HepG2 (cell line): Measurements from ENCODE around the gene UTP25. TPM values are rescaled to one million over a fixed set of nuclear protein-coding genes. Genes with fewer than 3 reads are reported as not detected.

Experiments
- ATAC-seq: fragments of 200-7000 bp; cut with Tn5 transposase; 3 replicates; pipeline ENCODE4 v1.9.1; 2020; ENCODE audit warnings: mild to moderate bottlenecking, moderate library complexity
- BruUV-seq: library from RNA; stranded (reverse); fragments of 400-500 nt; replicated peaks from 2 replicates; lab custom pipeline; 2021; lab: Mats Ljungman, UMichigan
- CTCF ChIA-PET: fragments of 300-600 bp; formaldehyde crosslinking; extraction: SDS; loops from one replicate; lab custom pipeline; 2021; ENCODE audit warnings: low total read pairs, inconsistent platforms, low intra/inter-chr PET ratio; lab: Yijun Ruan, JAX
- POLR2A ChIA-PET: fragments of 350-600 bp; sonication (Branson Sonifier 250); formaldehyde crosslinking; loops from one replicate; lab custom pipeline; 2020; ENCODE audit warnings: antibody characterized with exemption, inconsistent platforms; lab: Yijun Ruan, JAX
- DNase-seq: peaks from one replicate; pipeline ENCODE4 v3.0.0-alpha.2; 2015; ENCODE audit warnings: low spot score
- FAIRE-seq: peaks from 3 replicates; lab custom pipeline; 2011; peaks lifted over from hg19 to GRCh38; lab: Jason Lieb, UNC
- H2AFZ ChIP-seq: one replicate; pipeline ENCODE4 v1.6.1; 2011; ENCODE audit warnings: low read length, inconsistent platforms
- H3K27ac ChIP-seq: fragments of 300-600 bp; 3 replicates; pipeline ENCODE4 v1.8.0; 2011; ENCODE audit warnings: mixed run types, mild to moderate bottlenecking, mixed read lengths, low read length, inconsistent platforms; ENCODE audit not compliant: insufficient read depth; ENCODE audit errors: extremely low read length
- H3K27me3 ChIP-seq, 2 experiments: fragments of 200-600 bp in 1 of 2; 2 replicates in 1 of 2; 3 replicates in 1 of 2; pipeline versions ENCODE4 v1.6.0 to v1.8.0; 2011; ENCODE audit warnings: low read length in 2 of 2, mild to moderate bottlenecking in 2 of 2, moderate library complexity in 2 of 2, inconsistent platforms in 1 of 2; ENCODE audit not compliant: insufficient read depth in 2 of 2, control insufficient read depth in 1 of 2
- H3K36me3 ChIP-seq, 2 experiments: fragments of 200-600 bp in 1 of 2; replicated peaks in 1 of 2; 2 replicates in 1 of 2; 3 replicates in 1 of 2; pipeline versions ENCODE4 v1.5.1 to v1.8.0; 2011; ENCODE audit warnings: low read length in 2 of 2, inconsistent platforms in 1 of 2; ENCODE audit not compliant: insufficient read depth in 2 of 2, control insufficient read depth in 1 of 2
- H3K4me1 ChIP-seq: 2 replicates; pipeline ENCODE4 v1.5.1; 2012; ENCODE audit warnings: low read length, inconsistent platforms; ENCODE audit not compliant: insufficient read depth
- H3K4me2 ChIP-seq: 2 replicates; pipeline ENCODE4 v1.6.0; 2011; ENCODE audit warnings: low read depth, low read length, inconsistent platforms
- H3K4me3 ChIP-seq, 3 experiments: fragments of 200-600 bp in 1 of 3; sonication (generic), shearing (Covaris generic) in 1 of 3; replicated peaks in 1 of 3; 2 replicates each; pipeline ENCODE4 v1.5.1; 2011 to 2016; ENCODE audit warnings: low read length in 3 of 3, inconsistent platforms in 2 of 3, low read depth in 2 of 3, mild to moderate bottlenecking in 2 of 3, control low read depth in 1 of 3, mixed read lengths in 1 of 3; ENCODE audit not compliant: insufficient read depth in 1 of 3
- H3K79me2 ChIP-seq: one replicate; pipeline ENCODE4 v1.6.1; 2011; ENCODE audit warnings: low read length, inconsistent platforms; ENCODE audit not compliant: insufficient read depth
- H3K9ac ChIP-seq: 2 replicates; pipeline ENCODE4 v1.6.0; 2011; ENCODE audit warnings: mild to moderate bottlenecking, low read depth, low read length, inconsistent platforms; ENCODE audit not compliant: insufficient read depth
- H3K9me3 ChIP-seq: 2 replicates; pipeline ENCODE4 v1.5.1; 2012; ENCODE audit warnings: mild to moderate bottlenecking, low read length
- H4K20me1 ChIP-seq: 2 replicates; pipeline ENCODE4 v1.6.0; 2011; ENCODE audit warnings: inconsistent platforms, mild to moderate bottlenecking, low read length, moderate library complexity; ENCODE audit not compliant: insufficient read depth
- PHF8 ChIP-seq: sonication (generic); formaldehyde crosslinking; IDR thresholded peaks from 2 replicates; pipeline ENCODE4 v1.5.0; 2020; ENCODE audit warnings: missing genetic modification reagents
- PPARG ChIP-seq: conservative IDR thresholded peaks from 2 replicates; pipeline ENCODE4 v1.6.1; 2016; ENCODE audit warnings: missing biosample characterization, missing genetic modification reagents
- SRF ChIP-seq: IDR thresholded peaks from 2 replicates; pipeline ENCODE4 v1.6.1; 2011; ENCODE audit warnings: mild to moderate bottlenecking, low read depth, low read length, moderate library complexity
- ZNF33B ChIP-seq: sonication (generic); formaldehyde crosslinking; IDR thresholded peaks from 2 replicates; pipeline ENCODE4 v1.5.1; 2020; ENCODE audit warnings: mild to moderate bottlenecking, missing genetic modification reagents
- ZNF446 ChIP-seq: sonication (generic); formaldehyde crosslinking; IDR thresholded peaks from 2 replicates; pipeline ENCODE4 v1.5.0; 2020; ENCODE audit warnings: mild to moderate bottlenecking, missing genetic modification reagents
- WGBS: methylation state at CpG from one replicate; pipeline ENCODE4 v1.1.6; 2017; ENCODE audit warnings: low lambda C conversion rate; 5-methylcytosine and 5-hydroxymethylcytosine counted together
- in situ Hi-C: cut with HindIII; loops from 2 replicates; pipeline ENCODE4 v1.10.0; 2017; ENCODE audit warnings: low pct_unique_long_range_greater_than_20kb; ENCODE audit not compliant: extremely low pct_ligation_motif_present
- intact Hi-C: fragments of 100-400 bp; cut with micrococcal nuclease; formaldehyde crosslinking; loops from one replicate; pipeline ENCODE4 v1.10.0; 2022; ENCODE audit not compliant: unreplicated experiment
- polyA plus RNA-seq, 8 experiments: library from polyadenylated mRNA; depleted of rRNA in 3 of 8; stranded (reverse) in 7 of 8; unstranded in 1 of 8; fragments of >200 nt; fragmentation: Illumina TruSeq in 4 of 8; extraction: Trizol in 4 of 8; gene quantifications; 2 replicates each; pipeline versions ENCODE4 v1.2.1 to v1.2.3, GENCODE V29; 2011 to 2016; ENCODE audit warnings: low read depth in 4 of 8, missing spikeins in 1 of 8, mixed read lengths in 1 of 8; ENCODE audit not compliant: insufficient read depth in 1 of 8
- total RNA-seq, 5 experiments: library from RNA; depleted of rRNA; stranded (reverse); fragments of >200 nt; fragmentation: Illumina TruSeq; extraction: Trizol; gene quantifications; 2 replicates each; pipeline ENCODE4 v1.2.3, GENCODE V29; 2016; ENCODE audit warnings: low read depth in 1 of 5
- TF ChIP-seq, protein P1 (sequence below): sonication (generic); formaldehyde crosslinking; IDR thresholded peaks from 2 replicates; pipeline ENCODE4 v1.4.0; 2020; ENCODE audit warnings: missing genetic modification reagents
- TF ChIP-seq, protein P2 (sequence below): sonication (generic); formaldehyde crosslinking; IDR thresholded peaks from 2 replicates; pipeline ENCODE4 v1.4.0; 2020; ENCODE audit warnings: mild to moderate bottlenecking, low read depth, missing genetic modification reagents
- TF ChIP-seq, protein P3 (sequence below): IDR thresholded peaks from 2 replicates; pipeline ENCODE4 v1.6.1; 2016; ENCODE audit warnings: missing compliant biosample characterization, missing genetic modification reagents, borderline replicate concordance
- TF ChIP-seq, protein P4 (sequence below): IDR thresholded peaks from 2 replicates; pipeline ENCODE4 v1.6.1; 2016; ENCODE audit warnings: low read depth, missing genetic modification reagents, missing compliant biosample characterization

The UTP25 gene
- total and polyA plus RNA-seq, 2 of the 13 experiments (the other 11 are each of a cell fraction or from before 2014, with no cell fraction given) = 4.8 to 5.7 TPM

DNA sequence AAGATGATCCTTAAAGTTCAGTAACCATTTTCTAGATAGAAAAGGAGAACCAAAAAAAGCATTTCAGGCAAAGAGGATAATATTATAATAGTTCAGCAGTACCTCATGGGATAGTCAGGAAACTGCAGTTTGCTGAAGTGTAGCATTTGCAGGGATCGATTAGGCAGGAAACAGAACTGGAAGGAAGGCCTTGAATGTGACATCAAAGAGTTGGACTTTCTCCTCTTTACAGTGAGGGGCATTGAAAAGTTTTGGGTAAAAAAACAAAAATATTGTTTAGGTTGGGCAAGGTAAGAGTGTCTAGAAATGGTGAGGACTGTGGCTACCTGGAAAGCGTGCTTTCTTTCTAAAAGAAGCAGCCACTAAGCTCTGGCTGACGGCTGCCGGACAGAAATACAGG is 13.9 kb upstream of the UTP25 start (continued):
- TF ChIP-seq PHF8 (CRISPR knock-in tag) (no peak), ZNF446 (no peak), SRF (no peak), ZNF33B (no peak), PPARG (CRISPR knock-in tag) (no peak)
- TF ChIP-seq, protein P1, sequence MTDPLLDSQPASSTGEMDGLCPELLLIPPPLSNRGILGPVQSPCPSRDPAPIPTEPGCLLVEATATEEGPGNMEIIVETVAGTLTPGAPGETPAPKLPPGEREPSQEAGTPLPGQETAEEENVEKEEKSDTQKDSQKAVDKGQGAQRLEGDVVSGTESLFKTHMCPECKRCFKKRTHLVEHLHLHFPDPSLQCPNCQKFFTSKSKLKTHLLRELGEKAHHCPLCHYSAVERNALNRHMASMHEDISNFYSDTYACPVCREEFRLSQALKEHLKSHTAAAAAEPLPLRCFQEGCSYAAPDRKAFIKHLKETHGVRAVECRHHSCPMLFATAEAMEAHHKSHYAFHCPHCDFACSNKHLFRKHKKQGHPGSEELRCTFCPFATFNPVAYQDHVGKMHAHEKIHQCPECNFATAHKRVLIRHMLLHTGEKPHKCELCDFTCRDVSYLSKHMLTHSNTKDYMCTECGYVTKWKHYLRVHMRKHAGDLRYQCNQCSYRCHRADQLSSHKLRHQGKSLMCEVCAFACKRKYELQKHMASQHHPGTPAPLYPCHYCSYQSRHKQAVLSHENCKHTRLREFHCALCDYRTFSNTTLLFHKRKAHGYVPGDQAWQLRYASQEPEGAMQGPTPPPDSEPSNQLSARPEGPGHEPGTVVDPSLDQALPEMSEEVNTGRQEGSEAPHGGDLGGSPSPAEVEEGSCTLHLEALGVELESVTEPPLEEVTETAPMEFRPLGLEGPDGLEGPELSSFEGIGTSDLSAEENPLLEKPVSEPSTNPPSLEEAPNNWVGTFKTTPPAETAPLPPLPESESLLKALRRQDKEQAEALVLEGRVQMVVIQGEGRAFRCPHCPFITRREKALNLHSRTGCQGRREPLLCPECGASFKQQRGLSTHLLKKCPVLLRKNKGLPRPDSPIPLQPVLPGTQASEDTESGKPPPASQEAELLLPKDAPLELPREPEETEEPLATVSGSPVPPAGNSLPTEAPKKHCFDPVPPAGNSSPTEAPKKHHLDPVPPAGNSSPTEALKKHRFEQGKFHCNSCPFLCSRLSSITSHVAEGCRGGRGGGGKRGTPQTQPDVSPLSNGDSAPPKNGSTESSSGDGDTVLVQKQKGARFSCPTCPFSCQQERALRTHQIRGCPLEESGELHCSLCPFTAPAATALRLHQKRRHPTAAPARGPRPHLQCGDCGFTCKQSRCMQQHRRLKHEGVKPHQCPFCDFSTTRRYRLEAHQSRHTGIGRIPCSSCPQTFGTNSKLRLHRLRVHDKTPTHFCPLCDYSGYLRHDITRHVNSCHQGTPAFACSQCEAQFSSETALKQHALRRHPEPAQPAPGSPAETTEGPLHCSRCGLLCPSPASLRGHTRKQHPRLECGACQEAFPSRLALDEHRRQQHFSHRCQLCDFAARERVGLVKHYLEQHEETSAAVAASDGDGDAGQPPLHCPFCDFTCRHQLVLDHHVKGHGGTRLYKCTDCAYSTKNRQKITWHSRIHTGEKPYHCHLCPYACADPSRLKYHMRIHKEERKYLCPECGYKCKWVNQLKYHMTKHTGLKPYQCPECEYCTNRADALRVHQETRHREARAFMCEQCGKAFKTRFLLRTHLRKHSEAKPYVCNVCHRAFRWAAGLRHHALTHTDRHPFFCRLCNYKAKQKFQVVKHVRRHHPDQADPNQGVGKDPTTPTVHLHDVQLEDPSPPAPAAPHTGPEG (CRISPR knock-in tag) = no peak
- TF ChIP-seq, protein P2, sequence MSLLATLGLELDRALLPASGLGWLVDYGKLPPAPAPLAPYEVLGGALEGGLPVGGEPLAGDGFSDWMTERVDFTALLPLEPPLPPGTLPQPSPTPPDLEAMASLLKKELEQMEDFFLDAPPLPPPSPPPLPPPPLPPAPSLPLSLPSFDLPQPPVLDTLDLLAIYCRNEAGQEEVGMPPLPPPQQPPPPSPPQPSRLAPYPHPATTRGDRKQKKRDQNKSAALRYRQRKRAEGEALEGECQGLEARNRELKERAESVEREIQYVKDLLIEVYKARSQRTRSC (CRISPR knock-in tag) = no peak

DNA sequence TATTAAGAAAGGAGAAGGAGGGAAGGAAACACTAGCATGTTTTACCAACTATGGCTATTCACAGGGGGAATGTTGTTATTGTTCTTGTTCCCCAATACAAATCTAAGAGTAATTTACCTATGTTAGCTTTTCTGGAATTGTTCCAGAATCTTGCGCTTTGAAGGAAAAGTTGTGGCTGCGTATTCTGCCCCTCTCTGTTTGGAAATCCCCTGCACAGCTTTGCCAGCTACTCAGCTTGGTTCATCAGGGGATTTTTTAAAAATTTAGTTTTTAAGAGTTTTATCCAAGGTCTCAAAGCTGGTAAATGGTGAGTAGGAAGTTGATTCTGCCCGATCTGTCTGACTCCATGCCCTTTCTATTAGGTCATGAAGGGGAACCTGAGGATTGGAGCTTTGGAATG is 12.3 kb upstream of the UTP25 start:
- ChIA-PET POLR2A (interaction anchor here (0.9 kb wide), 1 partner anchor 31 kb away, joined by 3 read pairs; the partner anchor contains the start of gene C1orf74), CTCF (no interaction called here)
- H4K20me1 ChIP-seq = no peaks in the 10 kb centered on the region
- H3K27ac ChIP-seq = no peak overlapping the region
- in situ Hi-C loops = no loop called here
- 33% methylated on average over 3 of the region's 3 CpGs for WGBS
- H3K9me3 ChIP-seq = no peaks in the 10 kb centered on the region
- H2AFZ ChIP-seq = no peak overlapping the region
- peaks cover 32% of the 10 kb centered on the region for H3K4me1 ChIP-seq
- H3K4me2 ChIP-seq = no peak overlapping the region
- intact Hi-C loops = no loop called here
- no peak overlapping the region for H3K9ac ChIP-seq
- DNase-seq (no peak), FAIRE-seq (no peak), ATAC-seq (no peak)
- H3K27me3 ChIP-seq = peaks cover 0 to 8% of the 10 kb centered on the region in 2 experiments; a peak in 2 of 5 replicates
- no peaks in the 10 kb centered on the region for H3K36me3 ChIP-seq
- BruUV-seq = no TSS peak
- H3K79me2 ChIP-seq = no peaks in the 10 kb centered on the region
- H3K4me3 ChIP-seq = no peak overlapping the region
- TF ChIP-seq, protein P3, sequence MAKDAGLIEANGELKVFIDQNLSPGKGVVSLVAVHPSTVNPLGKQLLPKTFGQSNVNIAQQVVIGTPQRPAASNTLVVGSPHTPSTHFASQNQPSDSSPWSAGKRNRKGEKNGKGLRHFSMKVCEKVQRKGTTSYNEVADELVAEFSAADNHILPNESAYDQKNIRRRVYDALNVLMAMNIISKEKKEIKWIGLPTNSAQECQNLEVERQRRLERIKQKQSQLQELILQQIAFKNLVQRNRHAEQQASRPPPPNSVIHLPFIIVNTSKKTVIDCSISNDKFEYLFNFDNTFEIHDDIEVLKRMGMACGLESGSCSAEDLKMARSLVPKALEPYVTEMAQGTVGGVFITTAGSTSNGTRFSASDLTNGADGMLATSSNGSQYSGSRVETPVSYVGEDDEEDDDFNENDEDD (CRISPR knock-in tag) = no peak
- TF ChIP-seq, protein P4, sequence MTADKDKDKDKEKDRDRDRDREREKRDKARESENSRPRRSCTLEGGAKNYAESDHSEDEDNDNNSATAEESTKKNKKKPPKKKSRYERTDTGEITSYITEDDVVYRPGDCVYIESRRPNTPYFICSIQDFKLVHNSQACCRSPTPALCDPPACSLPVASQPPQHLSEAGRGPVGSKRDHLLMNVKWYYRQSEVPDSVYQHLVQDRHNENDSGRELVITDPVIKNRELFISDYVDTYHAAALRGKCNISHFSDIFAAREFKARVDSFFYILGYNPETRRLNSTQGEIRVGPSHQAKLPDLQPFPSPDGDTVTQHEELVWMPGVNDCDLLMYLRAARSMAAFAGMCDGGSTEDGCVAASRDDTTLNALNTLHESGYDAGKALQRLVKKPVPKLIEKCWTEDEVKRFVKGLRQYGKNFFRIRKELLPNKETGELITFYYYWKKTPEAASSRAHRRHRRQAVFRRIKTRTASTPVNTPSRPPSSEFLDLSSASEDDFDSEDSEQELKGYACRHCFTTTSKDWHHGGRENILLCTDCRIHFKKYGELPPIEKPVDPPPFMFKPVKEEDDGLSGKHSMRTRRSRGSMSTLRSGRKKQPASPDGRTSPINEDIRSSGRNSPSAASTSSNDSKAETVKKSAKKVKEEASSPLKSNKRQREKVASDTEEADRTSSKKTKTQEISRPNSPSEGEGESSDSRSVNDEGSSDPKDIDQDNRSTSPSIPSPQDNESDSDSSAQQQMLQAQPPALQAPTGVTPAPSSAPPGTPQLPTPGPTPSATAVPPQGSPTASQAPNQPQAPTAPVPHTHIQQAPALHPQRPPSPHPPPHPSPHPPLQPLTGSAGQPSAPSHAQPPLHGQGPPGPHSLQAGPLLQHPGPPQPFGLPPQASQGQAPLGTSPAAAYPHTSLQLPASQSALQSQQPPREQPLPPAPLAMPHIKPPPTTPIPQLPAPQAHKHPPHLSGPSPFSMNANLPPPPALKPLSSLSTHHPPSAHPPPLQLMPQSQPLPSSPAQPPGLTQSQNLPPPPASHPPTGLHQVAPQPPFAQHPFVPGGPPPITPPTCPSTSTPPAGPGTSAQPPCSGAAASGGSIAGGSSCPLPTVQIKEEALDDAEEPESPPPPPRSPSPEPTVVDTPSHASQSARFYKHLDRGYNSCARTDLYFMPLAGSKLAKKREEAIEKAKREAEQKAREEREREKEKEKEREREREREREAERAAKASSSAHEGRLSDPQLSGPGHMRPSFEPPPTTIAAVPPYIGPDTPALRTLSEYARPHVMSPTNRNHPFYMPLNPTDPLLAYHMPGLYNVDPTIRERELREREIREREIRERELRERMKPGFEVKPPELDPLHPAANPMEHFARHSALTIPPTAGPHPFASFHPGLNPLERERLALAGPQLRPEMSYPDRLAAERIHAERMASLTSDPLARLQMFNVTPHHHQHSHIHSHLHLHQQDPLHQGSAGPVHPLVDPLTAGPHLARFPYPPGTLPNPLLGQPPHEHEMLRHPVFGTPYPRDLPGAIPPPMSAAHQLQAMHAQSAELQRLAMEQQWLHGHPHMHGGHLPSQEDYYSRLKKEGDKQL (CRISPR knock-in tag) = no peak
